ENCODE measurements around the gene LDAH.

The LDAH gene

DNA sequence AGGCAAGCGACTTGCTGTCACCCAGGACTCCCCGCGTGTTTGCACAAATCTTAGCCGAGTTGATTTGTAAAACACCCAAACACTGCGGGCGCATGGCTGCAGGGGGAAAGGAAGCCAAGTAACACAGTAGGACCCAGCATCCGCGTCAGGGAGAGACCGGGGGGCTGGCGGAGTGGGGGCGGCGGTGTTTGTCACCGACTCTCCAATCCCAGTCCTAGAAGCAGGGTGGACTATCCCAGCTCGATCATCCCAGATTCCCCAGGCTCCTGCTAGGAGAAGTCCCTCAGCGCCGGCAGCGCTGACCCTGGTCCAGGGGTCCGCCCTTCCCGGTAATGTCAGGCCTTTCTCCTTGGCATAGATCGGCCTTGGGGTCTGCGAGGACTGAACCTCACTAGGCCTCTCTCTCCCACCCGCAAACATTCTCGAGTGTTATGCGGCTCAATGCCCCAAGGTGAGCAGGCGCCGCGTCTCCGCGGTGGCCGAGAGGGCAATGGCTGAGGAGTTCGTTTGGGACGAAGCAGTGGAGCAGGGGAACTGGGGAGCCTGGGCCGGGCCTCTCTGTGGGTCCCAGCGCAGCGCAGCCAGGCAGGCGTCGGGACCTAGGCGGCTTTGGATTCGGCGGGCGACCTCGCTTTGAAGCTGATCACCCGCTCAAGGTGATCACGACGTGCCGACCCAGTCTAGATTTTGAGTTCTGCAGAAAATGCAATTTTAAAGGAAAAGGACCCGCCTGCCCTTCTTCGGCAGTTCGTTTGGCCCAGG is 157.5 kb downstream of the LDAH start:
- no peak for DNase-seq

DNA sequence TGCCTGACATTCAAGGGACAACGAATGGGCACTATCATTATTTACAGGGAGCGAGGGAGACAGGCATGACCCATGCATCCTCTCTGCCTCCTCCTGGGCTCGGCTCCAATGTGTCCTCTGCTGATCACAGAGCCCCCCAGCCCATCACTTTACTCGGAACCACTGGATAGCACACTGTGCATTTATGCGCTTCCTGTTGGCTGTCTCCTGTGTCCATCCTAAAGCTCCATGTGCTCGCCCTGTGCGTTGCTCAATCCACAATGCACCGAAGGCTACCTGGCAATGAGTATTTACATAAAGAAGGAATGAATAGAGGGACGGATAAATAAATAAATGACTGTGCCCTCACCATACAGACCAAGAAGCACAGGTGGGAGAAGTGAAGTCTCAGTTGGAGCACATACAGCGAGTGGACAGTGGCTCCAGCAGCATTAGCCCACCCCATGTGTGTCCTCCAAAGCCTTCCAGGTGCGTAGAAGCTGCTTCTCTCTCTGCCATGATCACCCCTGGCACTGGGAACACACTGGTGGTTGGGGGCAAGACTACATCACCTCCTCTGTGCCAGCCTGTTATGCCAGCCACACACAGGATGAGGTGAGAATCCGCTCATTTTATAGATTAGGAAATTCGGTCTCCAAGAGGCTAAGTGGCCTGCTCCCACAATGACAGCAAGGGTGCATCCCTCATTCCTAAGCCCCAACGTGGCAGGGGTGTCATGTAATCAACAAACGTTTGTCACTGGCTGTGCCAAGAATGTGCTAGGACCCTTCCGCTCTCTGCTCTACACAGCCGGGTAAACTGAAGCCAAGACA is 158.3 kb downstream of the LDAH start:
- DNase-seq, result no peak

DNA sequence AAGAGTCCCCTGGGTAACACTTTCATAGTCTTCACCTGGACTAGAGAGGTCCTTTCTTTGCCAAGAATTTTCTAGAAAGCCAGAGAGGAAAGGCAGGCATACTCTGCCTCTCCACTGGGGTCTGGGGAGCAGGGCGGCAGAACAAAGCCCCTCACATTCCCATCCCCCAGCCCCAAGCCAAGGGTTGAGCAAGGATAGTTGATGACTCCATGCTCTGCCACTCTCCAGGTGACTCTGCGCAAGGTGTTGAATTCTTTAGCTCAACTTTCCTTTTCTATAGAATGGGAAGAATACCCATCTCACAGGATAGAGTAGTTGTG is 158.9 kb downstream of the LDAH start:
- no peak for DNase-seq

DNA sequence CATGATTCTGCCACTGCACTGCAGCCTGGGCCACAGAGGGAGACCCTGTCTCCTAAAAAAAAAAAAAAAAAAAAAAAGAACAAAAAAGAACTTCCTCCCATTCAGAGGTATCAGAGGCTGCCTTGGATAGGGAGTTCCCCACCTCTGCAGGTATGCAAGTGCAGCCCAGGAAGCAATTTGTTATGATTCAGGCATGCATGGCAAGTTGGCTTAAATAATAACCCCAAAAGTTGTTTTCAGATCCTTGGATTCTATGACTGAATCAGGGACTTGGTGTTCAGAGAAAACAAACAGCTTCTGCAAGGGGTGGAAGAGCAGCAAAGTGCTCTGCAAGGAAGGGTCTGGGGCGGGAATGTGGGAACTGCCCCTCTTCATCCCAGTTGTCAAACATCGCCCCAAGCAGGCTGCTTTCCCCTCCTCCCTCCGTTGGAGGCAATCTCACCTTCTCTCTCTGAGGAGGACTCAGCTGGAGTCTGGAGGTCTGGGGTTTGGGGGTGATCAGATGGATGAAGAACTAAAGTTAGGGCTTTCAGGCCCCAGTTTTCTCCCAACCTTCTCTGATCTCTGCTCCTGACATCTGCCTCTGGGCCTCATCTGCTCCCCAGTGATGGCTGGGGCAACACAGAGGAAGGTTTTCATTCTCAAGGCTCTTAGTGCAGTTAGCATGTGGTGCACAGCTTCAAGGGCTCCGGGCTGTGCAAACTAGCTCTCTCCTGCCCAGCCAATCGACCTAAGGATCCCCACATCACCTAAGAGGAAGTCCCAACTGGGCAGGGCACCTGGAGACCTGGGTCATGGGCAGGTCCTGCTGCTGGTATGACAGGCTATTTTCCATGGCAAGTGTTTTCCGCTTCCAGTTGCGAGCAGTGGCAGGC is 159.5 kb downstream of the LDAH start:
- DNase-seq, result no peak

DNA sequence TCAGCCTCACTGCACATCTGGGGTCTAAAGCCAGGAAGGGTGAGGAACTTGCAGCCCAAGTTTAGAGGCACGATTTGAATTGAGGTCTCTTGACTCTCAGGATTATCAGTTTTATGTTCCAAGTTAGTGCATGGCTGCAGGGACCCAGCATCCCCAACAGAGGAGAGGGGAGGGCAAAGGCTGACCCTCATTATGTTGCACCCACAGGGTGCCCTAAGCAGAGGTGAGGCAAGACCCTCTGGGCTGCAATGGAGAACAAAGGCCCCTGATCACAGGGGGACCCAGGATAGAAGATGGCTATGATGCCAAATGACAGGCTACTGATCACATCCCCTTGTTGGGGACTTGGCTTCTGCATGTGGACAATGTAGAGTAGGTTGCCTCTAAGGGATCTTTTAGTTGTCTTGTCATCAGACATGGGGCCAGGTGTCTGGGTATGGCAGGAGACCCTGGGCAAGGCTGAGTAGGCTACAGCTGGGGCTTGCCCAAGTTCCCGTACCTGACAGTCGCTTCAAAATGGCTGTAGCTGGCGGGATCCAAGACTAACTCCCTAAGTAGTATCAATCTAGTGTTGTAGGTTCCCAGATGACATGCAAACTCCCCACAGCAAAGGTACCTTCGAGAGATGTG is 160.5 kb downstream of the LDAH start:
- DNase-seq, result no peak

DNA sequence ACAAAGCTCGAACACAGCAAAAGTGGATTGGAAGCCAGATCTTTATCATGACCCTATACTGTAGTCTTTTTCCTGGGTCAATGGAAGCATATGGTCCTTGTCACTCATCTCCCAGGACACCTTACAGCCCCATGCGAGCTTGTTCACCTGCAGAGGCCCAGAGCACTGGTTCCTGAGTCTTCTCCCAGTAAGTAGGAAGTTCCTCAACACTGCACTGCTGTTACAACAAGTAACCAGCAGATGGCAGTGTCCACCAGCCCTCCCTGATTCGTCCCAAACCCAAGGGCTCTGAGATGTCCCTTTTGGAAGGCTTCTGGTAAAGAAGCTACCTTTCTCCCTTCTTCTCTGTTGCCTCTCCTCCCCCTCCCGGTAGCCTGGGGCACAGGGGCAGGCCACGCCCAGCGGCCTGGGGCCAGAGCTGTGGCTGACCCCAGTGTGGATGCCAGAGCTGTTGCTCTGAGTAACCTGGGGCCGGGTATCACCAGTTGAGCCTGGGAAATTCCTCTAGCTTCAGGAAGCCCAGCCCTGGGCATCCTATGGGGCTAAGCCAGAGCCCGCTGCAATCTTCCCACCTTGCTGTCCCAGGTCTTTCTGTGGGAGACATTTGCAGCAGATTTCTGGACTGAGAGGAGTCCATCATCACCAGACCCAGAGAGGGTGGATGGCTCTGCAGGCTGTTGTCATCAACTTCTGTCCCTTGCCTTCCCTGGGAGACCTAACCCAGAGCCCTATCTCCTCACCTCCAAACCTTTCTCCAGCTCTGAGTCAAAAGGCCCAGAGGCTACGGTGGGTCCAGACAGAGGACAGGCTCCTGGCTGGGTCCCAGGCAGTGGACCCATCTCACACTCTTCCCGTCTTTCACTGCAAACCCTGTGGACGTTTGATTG is 161.2 kb downstream of the LDAH start:
- DNase-seq, result peak; percentile 89

DNA sequence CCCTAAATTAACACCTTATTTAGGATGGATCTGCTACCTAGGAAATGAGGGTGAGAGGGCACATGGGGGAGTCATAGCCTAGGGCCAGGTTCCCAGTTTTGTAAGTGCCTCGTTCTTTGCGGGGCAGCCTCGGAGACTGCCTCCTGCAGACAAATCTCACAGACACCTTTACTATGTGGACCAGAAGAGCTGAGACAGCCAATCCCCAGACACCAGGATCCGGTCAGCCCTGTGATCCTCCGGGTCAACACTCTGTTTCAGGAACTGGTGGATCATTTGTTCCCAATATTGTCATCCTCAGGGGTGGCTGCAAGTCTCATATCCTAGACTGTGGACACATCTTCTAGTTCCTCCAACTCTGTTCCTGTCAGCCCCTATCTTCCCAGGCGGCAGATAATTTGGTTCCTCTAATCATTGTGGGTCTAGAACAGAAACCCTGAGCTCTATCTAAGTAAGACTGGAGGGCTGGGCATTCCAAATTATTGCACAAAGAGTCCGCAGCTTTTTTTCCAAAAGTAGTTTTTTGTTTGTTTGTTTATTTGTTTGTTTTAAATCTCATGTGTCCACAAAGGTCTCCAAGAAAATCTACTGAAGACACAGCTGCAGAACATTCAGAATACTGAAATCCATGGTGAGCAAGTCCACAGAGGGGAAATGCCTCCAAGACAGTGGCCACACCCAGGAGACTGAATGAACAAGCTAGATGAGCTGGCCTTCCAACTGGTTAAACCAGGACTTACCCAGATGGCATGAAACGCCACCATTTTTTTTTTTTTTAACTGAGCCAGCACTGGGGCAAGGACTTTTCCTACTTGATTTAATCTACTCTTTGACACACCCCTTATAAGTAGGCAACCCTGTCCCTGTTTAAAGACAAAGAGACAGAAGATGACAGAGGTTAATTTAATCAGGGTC is 162.1 kb downstream of the LDAH start:
- no peak for DNase-seq

DNA sequence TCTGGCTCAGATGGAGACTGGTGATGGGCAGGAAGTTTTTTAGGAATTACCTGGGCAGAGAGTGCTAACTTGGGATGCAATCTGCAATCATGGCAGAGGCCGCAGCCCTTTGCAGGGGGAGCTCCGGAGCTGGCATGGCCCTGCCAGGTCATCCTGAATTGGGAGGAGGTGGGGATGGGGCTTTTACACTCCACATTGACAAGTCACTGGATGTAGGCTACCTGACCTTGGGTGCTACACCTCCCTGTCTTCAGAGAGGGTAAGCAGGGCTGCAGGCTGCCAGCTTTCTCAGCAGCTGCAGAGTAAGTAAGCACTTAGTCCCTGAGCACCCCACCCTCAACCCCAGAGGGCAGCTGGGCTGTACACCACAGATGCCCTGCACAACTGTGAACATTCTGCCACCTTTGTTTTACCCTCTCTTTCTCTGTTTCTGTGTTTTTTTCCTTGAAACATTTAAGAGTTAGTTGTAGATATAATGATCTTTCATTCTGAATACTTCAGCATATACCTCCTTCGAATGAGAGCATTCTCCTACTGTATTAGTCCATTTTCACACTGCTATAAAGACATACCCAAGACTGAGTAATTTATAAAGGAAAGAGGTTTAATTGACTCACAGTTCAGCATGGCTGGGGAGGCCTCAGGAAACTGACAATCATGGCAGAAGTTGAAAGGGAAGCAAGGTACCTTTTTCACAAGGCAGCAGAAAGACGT is 165.2 kb downstream of the LDAH start:
- no peak for DNase-seq

DNA sequence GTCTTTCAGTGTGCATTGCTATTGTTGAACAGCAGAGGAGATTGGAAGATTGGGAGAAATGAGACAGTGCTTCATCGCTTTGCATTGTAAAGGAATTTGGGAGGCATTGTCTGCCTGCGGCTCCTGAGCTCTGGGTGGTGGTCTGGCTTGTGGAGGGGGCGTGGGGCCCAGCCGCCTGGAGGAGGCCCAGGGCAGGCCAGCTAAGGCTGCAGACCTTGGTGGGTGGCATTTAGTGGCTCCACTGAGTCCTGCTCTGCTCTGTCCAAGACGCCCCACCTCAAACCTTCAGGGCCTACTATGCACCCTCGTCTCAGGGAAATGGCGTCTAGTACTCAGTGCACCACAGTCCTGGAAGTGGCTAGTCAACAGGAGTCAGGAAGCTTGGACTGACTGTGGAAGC is 166.3 kb downstream of the LDAH start:
- no peak for DNase-seq

DNA sequence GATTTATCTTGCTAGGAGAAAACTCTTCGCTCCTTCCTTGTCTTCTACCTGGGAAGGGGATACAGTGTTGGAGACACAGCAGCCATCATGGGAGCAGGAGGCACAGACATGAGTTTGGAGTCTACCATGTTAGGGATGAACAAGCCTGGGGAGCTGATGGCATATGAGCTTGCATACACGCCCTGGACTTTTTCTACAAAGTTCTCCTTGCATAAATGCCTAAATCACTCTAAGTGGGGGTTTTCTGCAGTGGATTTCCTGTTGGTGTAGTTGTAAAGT is 168.4 kb downstream of the LDAH start:
- no peak for DNase-seq

DNA sequence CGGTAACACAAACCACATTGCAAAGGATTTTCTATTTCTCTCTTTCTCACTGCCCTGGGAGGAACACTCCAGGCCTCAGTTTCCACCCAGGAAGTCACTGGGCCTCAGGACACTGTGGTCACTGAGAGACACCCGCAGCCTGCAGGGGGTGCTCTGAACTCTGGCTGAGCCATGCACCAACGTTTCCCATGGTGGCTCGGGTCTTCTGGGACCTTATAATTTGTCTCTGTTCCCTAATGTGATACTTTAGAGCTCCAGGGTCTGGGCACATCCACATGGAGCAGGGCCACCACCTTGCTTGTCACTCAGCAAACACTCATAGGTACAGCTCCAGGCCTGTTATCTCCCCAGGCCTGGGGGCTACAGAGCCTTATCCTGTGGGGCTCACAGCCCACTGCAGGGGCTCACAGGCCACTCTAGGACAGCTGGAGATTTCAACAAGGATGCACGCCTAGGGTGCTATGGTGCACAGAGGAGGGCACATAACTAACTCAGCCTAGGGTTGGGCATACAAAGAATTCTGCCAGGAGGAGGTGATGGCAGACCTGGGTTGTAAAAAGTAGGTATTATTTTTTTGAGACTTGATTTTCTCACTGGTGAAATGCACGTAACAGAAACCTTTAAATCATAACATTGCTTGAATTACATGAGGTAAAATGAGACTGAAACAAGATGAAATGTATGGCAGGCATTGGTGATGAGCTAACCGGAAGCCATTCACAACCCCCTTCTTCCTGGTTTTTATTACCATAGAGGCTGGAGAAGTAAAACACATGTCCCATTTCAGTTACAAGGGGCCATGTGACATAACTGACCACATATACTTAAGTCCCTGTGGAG is 169.0 kb downstream of the LDAH start:
- DNase-seq, result no peak

DNA sequence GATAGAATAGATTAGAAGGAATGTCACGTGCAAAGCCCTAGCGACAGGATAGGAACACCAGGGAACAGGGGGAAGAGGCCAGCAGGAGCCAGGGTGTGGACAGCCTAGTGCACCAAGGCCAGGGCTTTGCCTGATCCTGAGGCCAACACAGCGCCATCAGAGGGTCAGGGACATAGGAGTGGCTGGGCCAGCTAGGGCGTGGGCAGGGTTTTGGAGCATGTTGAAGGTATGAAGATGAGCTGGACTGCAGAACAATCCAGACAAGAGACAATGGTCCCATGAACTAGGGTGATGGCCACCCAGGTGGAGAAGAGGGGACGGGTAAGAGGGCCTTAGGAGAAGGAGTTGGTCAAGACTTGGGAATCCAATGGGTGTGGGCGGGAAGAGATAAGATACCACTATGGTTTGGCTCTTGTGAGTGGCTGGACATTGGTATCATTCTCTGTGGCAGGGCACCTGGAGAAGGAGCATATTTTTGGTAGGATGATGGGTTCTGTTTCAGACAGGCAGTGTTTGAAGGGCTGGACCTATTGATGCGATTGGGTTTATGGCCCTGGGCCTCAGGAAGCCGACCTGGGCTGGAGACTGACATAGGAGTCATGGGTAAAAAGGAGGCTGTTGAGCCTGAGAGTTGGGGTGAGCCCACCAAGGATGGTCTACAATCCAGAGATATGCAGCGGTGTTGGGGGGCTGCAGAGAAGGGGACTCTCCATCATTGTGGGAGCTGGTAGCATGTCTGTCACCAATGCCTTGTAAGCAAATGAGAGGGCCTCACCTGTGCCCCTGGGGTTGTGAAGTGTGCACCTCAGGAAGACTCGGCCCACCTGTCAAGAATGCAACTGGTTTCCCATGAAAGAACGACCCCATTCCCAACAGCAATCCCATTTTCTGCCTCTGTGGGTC is 170.0 kb downstream of the LDAH start:
- DNase-seq, result no peak

DNA sequence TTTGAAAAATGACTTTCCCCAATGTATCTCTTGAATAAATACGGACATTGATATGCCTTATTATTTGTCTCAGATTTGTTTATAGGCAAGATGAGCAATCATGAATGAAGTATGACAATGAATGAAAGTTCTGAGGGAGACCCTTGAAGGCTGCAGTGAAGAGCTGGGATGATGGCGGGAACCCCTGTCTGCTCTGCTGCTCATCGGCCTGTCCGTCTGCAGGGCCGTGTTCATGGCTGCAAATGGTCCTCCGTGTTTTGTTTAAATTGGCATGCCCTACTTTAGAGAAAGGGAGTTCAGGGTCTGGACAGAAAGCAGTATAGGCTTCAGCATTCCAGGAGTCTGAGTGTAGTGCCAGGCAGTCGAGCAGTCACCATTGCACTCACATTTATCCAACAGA is 170.8 kb downstream of the LDAH start:
- no peak for DNase-seq

DNA sequence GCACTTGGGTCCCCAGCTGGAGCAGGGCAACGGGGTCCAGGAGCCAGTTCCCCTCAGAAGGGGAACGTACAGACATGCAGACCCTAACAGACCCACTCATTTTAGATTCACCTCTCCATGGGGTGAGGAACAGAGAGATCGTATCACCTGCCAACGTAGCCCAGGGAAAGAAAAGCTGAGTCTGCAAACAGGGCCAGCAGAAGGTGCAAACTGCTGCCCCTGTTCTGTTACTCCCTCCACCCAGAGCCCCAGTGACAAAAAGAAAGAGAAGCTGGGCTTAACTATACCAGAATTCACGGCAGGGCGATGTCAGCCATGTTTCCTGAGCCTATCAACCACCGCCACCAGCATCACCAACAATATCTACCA is 171.2 kb downstream of the LDAH start:
- DNase-seq, result no peak

DNA sequence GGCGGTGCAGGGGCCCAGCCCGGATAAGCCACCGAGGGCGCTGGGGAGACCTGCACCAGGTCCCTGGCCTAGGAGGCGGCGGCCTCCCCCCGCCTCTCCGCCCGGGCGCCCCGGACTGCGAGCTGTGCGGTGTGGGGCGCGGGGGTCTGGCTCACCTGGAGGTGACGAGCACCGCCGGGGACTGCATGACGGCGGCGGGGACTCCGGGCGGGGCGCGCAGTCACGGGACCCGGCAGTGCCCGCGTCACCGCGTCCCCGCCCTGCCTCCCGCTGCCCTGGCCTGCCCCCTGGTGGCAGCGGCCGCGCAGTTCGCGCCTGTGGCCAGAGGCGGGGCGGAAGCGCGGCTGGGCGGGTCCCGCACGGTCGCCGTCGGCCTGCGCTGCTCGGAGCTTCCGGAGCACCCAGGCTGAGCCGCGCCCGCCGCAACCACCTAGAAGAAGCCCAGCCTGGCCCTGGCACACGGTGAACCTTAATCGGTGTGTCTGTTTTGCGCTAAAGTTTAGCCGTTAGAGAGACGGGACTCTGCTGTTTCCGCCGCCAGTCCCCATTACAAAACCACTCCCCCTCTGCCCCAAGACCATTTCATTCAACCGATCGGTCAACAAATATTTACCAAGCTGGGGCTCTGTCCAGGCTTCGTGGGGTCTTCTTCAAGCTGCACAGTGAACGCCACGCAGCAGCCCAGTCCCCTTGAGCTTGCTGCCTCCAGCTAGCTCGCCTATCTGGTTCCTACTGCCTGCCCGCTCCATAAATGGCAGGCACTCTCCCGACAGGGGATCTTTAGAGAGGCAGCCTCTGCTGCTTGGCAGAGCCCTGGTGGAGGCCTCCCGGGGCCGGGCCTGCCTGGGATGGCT is 171.8 kb downstream of the LDAH start, which contains the start of gene HS1BP3:
HS1BP3 (minus strand) TSS at position 222 of the 854 bp plus-strand sequence; CDS start at position 187, 35 bp downstream.
- DNase-seq, result peak; percentile 89

DNA sequence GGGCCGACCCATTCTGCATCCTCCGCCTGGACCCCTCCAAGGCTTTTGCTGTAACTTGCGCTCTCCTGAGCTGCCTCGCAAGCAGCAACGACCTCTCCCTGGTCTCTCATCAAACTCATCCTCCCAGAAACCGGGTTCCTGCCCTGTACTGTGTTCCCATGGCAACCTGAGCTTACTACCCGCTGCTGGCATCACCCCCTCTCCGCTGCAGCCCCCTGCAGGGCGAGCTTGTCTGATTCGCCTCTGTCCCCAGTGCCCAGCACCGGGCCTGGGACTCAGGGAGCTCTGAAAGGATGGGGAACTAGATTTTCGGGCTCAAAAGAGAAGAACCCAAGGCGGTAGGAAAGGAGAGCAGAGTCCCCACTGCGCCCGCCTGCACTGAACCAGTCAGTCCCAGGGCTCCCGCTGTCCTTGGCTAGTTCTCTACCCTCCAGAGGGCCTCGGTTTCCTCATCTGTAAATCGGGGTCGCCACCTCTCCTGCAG is 172.5 kb downstream of the LDAH start:
- DNase-seq, result no peak

DNA sequence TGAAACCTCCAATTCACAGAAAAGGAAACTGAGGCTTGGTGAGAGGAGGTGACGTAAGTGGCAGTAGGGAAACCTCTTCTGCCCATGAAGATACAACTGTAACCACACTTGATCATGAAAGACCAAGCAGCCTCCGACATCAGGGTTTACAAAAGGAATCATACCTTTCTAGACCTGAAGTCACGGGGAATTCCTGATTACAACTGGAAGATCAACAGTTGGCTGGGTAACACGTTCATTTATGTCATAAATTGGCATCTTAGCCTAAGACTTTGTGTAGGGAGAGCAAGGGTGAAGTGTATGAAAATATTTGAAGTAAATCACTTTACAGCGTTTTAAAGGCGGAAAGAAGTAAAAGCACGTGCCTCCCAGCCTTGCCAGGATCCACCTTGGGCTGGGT is 172.9 kb downstream of the LDAH start:
- DNase-seq, result no peak
